ENCODE data around the gene WDCP.

The WDCP gene

DNA sequence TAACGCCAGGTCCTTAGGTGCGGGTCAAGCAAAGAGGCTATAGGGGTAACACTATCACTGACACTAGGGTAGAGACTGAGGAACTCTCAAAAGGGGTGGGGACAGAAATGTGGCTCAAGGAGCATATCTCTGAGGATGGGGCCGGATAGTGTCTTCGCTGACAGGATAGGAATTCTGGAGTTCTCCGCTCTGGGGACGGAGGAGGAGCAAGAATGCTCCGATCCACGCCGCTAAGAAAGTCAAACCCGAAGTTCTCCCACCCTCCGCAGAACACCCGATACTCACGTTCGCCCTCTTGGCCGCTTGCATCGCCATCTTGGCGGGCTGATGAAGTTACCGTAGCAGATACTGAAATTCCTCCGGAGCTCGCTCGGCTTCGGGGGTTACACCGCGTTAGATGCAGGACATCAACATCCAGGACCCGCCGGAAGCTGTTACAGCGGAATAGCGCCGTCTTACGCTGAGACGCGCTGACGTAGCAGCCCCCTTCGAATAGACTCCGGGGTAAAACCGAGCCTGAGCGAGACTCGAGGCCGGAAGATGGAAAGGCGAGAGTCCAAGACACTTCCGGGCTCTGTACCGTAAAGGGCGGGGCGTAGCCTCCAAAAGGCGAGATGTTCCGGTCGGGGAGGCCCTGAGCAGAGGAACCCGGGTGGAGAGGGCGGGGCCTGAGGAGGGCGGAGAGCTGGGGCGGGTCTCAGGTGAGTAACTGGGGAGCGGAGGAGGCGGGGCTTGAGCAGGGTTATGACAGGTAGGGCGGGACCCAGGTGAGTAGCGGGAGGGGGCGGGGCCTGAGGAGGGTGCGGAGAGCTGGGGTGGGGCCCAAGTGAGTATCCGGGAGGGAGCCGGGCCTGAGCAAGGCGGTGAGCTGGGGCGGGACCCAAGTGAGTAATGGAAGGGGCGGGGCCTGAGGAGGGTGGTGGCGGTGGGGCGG is 29.0 kb upstream of the WDCP start, which contains the start of gene SF3B6:
Gene SF3B6, minus strand, starts transcription at position 412 of the 934 bp plus-strand sequence. Its CDS starts 97 bp downstream, at position 315.
- Histone ChIP-seq H2AFZ (ENCODE audit: low read depth, low read length) (peak within 1 kb of the TSS; percentile 70), H3K79me1 (replicated peaks; ENCODE audit: low read length, poor library complexity, severe bottlenecking) (peaks cover 17% of the 10 kb centered on the region), H4K8ac (ENCODE audit: low read length) (peak within 1 kb of the TSS; percentile 98), H2BK12ac (ENCODE audit: low read length in 2 of 2) (peak within 1 kb of the TSS in 1 of 2 experiments; percentile 71), H2BK15ac (ENCODE audit: low read depth, poor library complexity, severe bottlenecking) (peak within 1 kb of the TSS; percentile 83), H3K4ac (ENCODE audit: low read depth in 1 of 2, low read length in 2 of 2) (peak within 1 kb of the TSS; percentile 77 to 93), H2AK5ac (ENCODE audit: low read length, severe bottlenecking) (no peak within 1 kb of the TSS), H3K27ac (ENCODE audit: low read length, poor library complexity, severe bottlenecking) (peak within 1 kb of the TSS; percentile 87), H3K23ac (ENCODE audit: low read length in 2 of 2) (peak within 1 kb of the TSS in 1 of 2 experiments; percentile 95), H3K4me3 (ENCODE audit: insufficient read depth in 1 of 2, low read depth in 1 of 2, low read length in 2 of 2) (peak within 1 kb of the TSS; percentile 93 to 94), H3K18ac (ENCODE audit: low read depth in 1 of 2, low read length in 2 of 2) (peak within 1 kb of the TSS; percentile 83 to 96), H3K36me3 (ENCODE audit: control insufficient read depth in 1 of 2, insufficient read depth in 2 of 2, low read depth in 1 of 2, low read length in 2 of 2) (peaks cover 18 to 54% of the 10 kb centered on the region in 2 experiments), H3K9ac (ENCODE audit: low read length) (peak within 1 kb of the TSS; percentile 92), H3K4me1 (ENCODE audit: control insufficient read depth, insufficient read depth, low read depth, low read length) (peaks cover 11% of the 10 kb centered on the region), H3K4me2 (ENCODE audit: low read length, poor library complexity, severe bottlenecking) (peak within 1 kb of the TSS; percentile 90), H2BK120ac (ENCODE audit: low read depth, low read length) (peak within 1 kb of the TSS; percentile 74), H3K27me3 (ENCODE audit: control insufficient read depth in 1 of 2, insufficient read depth in 1 of 2, low read length in 2 of 2) (no peaks in the 10 kb centered on the region), H3K14ac (ENCODE audit: low read length in 2 of 2) (peak within 1 kb of the TSS in 1 of 2 experiments; percentile 98), H2BK5ac (ENCODE audit: low read depth, low read length, poor library complexity, severe bottlenecking) (peak within 1 kb of the TSS; percentile 63), H4K91ac (ENCODE audit: low read length) (peak within 1 kb of the TSS; percentile 95), H3K9me3 (ENCODE audit: control insufficient read depth, low read length) (no peaks in the 10 kb centered on the region)
- 1% methylated on average over 64 of the region's 64 CpGs for WGBS
- DNase-seq = peak; percentile 99

DNA sequence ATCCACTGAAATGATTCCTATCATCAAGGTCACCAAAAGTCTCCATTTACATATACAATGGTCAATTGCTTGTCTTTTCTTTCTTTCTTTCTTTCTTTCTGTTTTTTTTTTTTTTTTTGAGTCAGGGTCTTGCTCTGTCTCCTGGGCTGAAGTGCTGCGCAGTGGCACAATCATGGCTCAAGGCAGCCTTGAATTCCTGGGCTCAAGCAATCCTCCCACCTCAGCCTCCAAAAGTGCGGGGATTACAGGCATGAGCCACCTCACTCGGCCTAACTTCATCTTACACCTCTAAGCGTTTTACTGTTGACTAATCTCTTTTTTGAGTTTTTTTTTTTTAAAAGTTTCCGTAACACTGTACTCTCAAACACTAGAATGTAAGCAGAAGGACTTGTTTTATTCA is 28.1 kb upstream of the WDCP start:
- H3K4me2 ChIP-seq (ENCODE audit: low read length, poor library complexity, severe bottlenecking) = peak overlapping the region; percentile 39

DNA sequence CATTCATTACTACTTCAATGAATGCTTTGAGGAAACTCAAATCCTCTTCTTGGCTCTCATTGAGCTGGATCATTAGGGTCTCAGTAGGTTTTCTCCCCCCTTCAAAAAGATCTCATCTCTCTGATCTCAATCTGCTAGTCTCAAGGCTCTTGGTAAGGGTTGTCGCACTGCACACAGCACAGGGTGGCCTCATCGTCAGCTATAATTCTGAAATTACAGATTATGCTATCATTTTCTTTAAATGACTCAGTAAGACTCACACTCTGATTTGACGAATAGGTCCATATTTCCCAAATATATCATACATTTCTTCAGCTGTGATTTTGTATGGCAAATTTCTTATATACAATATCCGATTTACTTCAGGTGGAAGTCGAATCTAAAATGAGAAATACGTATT is 26.6 kb upstream of the WDCP start:
- no peak overlapping the region for H3K14ac ChIP-seq (ENCODE audit: low read length in 2 of 2)
- no peaks in the 10 kb centered on the region for H3K27me3 ChIP-seq (ENCODE audit: control insufficient read depth in 1 of 2, insufficient read depth in 1 of 2, low read length in 2 of 2)
- H3K4ac ChIP-seq (ENCODE audit: low read depth in 1 of 2, low read length in 2 of 2) = no peak overlapping the region
- no peak overlapping the region for H2BK15ac ChIP-seq (ENCODE audit: low read depth, poor library complexity, severe bottlenecking)
- no peak overlapping the region for H2AK5ac ChIP-seq (ENCODE audit: low read length, severe bottlenecking)
- H3K9me3 ChIP-seq (ENCODE audit: control insufficient read depth, low read length) = no peaks in the 10 kb centered on the region
- H2AFZ ChIP-seq (ENCODE audit: low read depth, low read length) = no peak overlapping the region
- no peak overlapping the region for H4K8ac ChIP-seq (ENCODE audit: low read length)
- no peak overlapping the region for H3K23ac ChIP-seq (ENCODE audit: low read length in 2 of 2)
- H2BK12ac ChIP-seq (ENCODE audit: low read length in 2 of 2) = no peak overlapping the region
- no peak overlapping the region for H3K18ac ChIP-seq (ENCODE audit: low read depth in 1 of 2, low read length in 2 of 2)
- no peak overlapping the region for H4K91ac ChIP-seq (ENCODE audit: low read length)
- H3K79me1 ChIP-seq (replicated peaks; ENCODE audit: low read length, poor library complexity, severe bottlenecking) = peaks cover 17% of the 10 kb centered on the region
- H3K9ac ChIP-seq (ENCODE audit: low read length) = no peak overlapping the region
- peaks cover 11% of the 10 kb centered on the region for H3K4me1 ChIP-seq (ENCODE audit: control insufficient read depth, insufficient read depth, low read depth, low read length)
- no peak overlapping the region for H2BK120ac ChIP-seq (ENCODE audit: low read depth, low read length)
- H3K27ac ChIP-seq (ENCODE audit: low read length, poor library complexity, severe bottlenecking) = no peak overlapping the region
- H3K36me3 ChIP-seq (ENCODE audit: control insufficient read depth in 1 of 2, insufficient read depth in 2 of 2, low read depth in 1 of 2, low read length in 2 of 2) = peaks cover 24 to 51% of the 10 kb centered on the region in 2 experiments
- no peak overlapping the region for H3K4me3 ChIP-seq (ENCODE audit: insufficient read depth in 1 of 2, low read depth in 1 of 2, low read length in 2 of 2)
- no peak for DNase-seq
- H2BK5ac ChIP-seq (ENCODE audit: low read depth, low read length, poor library complexity, severe bottlenecking) = no peak overlapping the region
- WGBS = 100% methylated on average over 2 of the region's 6 CpGs
- no peak overlapping the region for H3K4me2 ChIP-seq (ENCODE audit: low read length, poor library complexity, severe bottlenecking)

More for the DNA sequence above, 28.1 kb upstream of the WDCP start:
- H3K4ac ChIP-seq (ENCODE audit: low read depth in 1 of 2, low read length in 2 of 2) = no peak overlapping the region
- peak overlapping the region in 1 of 2 experiments; percentile 94 for H3K4me3 ChIP-seq (ENCODE audit: insufficient read depth in 1 of 2, low read depth in 1 of 2, low read length in 2 of 2)
- no peak overlapping the region for H2AFZ ChIP-seq (ENCODE audit: low read depth, low read length)
- no peak overlapping the region for H2BK15ac ChIP-seq (ENCODE audit: low read depth, poor library complexity, severe bottlenecking)
- H3K14ac ChIP-seq (ENCODE audit: low read length in 2 of 2) = no peak overlapping the region
- H3K27ac ChIP-seq (ENCODE audit: low read length, poor library complexity, severe bottlenecking) = no peak overlapping the region
- H3K4me1 ChIP-seq (ENCODE audit: control insufficient read depth, insufficient read depth, low read depth, low read length) = peaks cover 11% of the 10 kb centered on the region
- H3K23ac ChIP-seq (ENCODE audit: low read length in 2 of 2) = no peak overlapping the region
- no peak overlapping the region for H2BK5ac ChIP-seq (ENCODE audit: low read depth, low read length, poor library complexity, severe bottlenecking)
- H4K8ac ChIP-seq (ENCODE audit: low read length) = no peak overlapping the region
- peaks cover 16 to 51% of the 10 kb centered on the region in 2 experiments for H3K36me3 ChIP-seq (ENCODE audit: control insufficient read depth in 1 of 2, insufficient read depth in 2 of 2, low read depth in 1 of 2, low read length in 2 of 2)
- H2AK5ac ChIP-seq (ENCODE audit: low read length, severe bottlenecking) = no peak overlapping the region
- 87% methylated on average over 3 of the region's 5 CpGs for WGBS
- no peaks in the 10 kb centered on the region for H3K9me3 ChIP-seq (ENCODE audit: control insufficient read depth, low read length)
- H3K18ac ChIP-seq (ENCODE audit: low read depth in 1 of 2, low read length in 2 of 2) = no peak overlapping the region
- H4K91ac ChIP-seq (ENCODE audit: low read length) = no peak overlapping the region
- peaks cover 14% of the 10 kb centered on the region for H3K79me1 ChIP-seq (replicated peaks; ENCODE audit: low read length, poor library complexity, severe bottlenecking)
- no peaks in the 10 kb centered on the region for H3K27me3 ChIP-seq (ENCODE audit: control insufficient read depth in 1 of 2, insufficient read depth in 1 of 2, low read length in 2 of 2)
- no peak overlapping the region for H2BK120ac ChIP-seq (ENCODE audit: low read depth, low read length)
- H3K9ac ChIP-seq (ENCODE audit: low read length) = peak overlapping the region; percentile 92
- no peak overlapping the region for H2BK12ac ChIP-seq (ENCODE audit: low read length in 2 of 2)
- no peak for DNase-seq

DNA sequence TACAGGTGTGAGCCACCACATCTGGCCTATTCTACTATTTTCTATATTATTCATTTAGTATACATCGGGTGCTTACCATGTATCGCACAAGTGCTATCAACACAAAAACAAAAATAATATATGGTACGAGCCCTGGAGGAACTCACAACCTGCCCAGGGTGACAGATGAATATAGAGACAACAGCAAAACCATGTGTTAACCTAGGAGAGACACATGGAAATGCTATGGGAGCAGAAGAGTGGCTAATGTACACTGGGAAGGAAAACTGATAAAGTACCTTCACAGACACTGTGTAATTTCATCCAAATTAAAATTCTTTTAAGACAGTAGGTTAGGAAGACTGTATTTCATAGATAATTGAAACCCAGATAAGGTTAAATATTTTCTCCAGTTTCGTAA is 25.1 kb upstream of the WDCP start:
- Histone ChIP-seq H3K14ac (ENCODE audit: low read length in 2 of 2) (no peak overlapping the region), H3K4me3 (ENCODE audit: insufficient read depth in 1 of 2, low read depth in 1 of 2, low read length in 2 of 2) (no peak overlapping the region), H3K9me3 (ENCODE audit: control insufficient read depth, low read length) (no peaks in the 10 kb centered on the region), H3K79me1 (replicated peaks; ENCODE audit: low read length, poor library complexity, severe bottlenecking) (peaks cover 17% of the 10 kb centered on the region), H3K9ac (ENCODE audit: low read length) (no peak overlapping the region), H2BK15ac (ENCODE audit: low read depth, poor library complexity, severe bottlenecking) (no peak overlapping the region), H3K36me3 (ENCODE audit: control insufficient read depth in 1 of 2, insufficient read depth in 2 of 2, low read depth in 1 of 2, low read length in 2 of 2) (peaks cover 26 to 59% of the 10 kb centered on the region in 2 experiments), H3K23ac (ENCODE audit: low read length in 2 of 2) (no peak overlapping the region), H3K27me3 (ENCODE audit: control insufficient read depth in 1 of 2, insufficient read depth in 1 of 2, low read length in 2 of 2) (no peaks in the 10 kb centered on the region), H3K4me2 (ENCODE audit: low read length, poor library complexity, severe bottlenecking) (no peak overlapping the region), H4K8ac (ENCODE audit: low read length) (no peak overlapping the region), H2AK5ac (ENCODE audit: low read length, severe bottlenecking) (no peak overlapping the region), H2AFZ (ENCODE audit: low read depth, low read length) (no peak overlapping the region), H3K4ac (ENCODE audit: low read depth in 1 of 2, low read length in 2 of 2) (no peak overlapping the region), H2BK5ac (ENCODE audit: low read depth, low read length, poor library complexity, severe bottlenecking) (no peak overlapping the region), H3K18ac (ENCODE audit: low read depth in 1 of 2, low read length in 2 of 2) (no peak overlapping the region), H2BK12ac (ENCODE audit: low read length in 2 of 2) (no peak overlapping the region), H3K4me1 (ENCODE audit: control insufficient read depth, insufficient read depth, low read depth, low read length) (peaks cover 8% of the 10 kb centered on the region), H3K27ac (ENCODE audit: low read length, poor library complexity, severe bottlenecking) (no peak overlapping the region), H2BK120ac (ENCODE audit: low read depth, low read length) (no peak overlapping the region), H4K91ac (ENCODE audit: low read length) (no peak overlapping the region)
- no peak for DNase-seq
- 96% methylated on average over 4 of the region's 4 CpGs for WGBS
